HCT116 (cell line): ENCODE results near the gene GABPB2. TPM values are rescaled to one million over a fixed set of nuclear protein-coding genes. Genes with fewer than 3 reads are reported as not detected.

ENCODE experiments used
- ATAC-seq: fragments of 200-7000 bp; cut with Tn5 transposase; 2 replicates; pipeline ENCODE4 v1.9.1; 2020; ENCODE audit warnings: mild to moderate bottlenecking, moderate library complexity
- BruUV-seq: library from RNA; stranded (reverse); fragments of 400-500 nt; replicated peaks from 2 replicates; lab custom pipeline; 2021; lab: Mats Ljungman, UMichigan
- CTCF ChIA-PET: fragments of 300-600 bp; sonication (Branson Sonifier 250); formaldehyde crosslinking; loops from one replicate; lab custom pipeline; 2021; ENCODE audit warnings: antibody characterized with exemption; lab: Charles Lee
- POLR2A ChIA-PET: fragments of 300-600, 350-600 bp; sonication (Branson Sonifier 250); formaldehyde crosslinking; loops from one replicate; lab custom pipeline; 2021; ENCODE audit warnings: antibody characterized with exemption; lab: Charles Lee
- RAD21 ChIA-PET, 2 experiments: fragments of 300-600 bp; sonication (Branson Sonifier 250); formaldehyde crosslinking; loops; one replicate each; lab custom pipeline; 2023; ENCODE audit warnings: low total read pairs in 2 of 2; ENCODE audit not compliant: uncharacterized antibody in 2 of 2, unreplicated experiment in 2 of 2, low non-redundant PET in 1 of 2; lab: Charles Lee
- DNase-seq: peaks from one replicate; pipeline ENCODE4 v3.0.0-alpha.2; 2010; ENCODE audit warnings: low read depth, low spot score
- H2AFZ ChIP-seq: fragments of 200-600 bp; shearing (Covaris generic), sonication (generic); 2 replicates; pipeline ENCODE4 v1.6.1; 2017; ENCODE audit warnings: low read depth, mixed run types, mixed read lengths, antibody characterized with exemption, low read length; ENCODE audit not compliant: poor library complexity, severe bottlenecking
- H3K27ac ChIP-seq: 2 replicates; pipeline ENCODE4 v1.5.1; 2012; ENCODE audit warnings: low read depth, low read length
- H3K27me3 ChIP-seq: fragments of 200-600 bp; sonication (generic); 2 replicates; pipeline ENCODE4 v1.6.1; 2016; ENCODE audit warnings: mixed run types, low read length, mixed read lengths; ENCODE audit not compliant: insufficient read depth
- H3K36me3 ChIP-seq, 2 experiments: fragments of 200-500 bp in 1 of 2; fragments of 200-600 bp in 1 of 2; sonication (Bioruptor generic) in 1 of 2; sonication (generic) in 1 of 2; 2 replicates each; pipeline versions ENCODE4 v1.5.1 to v1.6.1; 2014 to 2016; ENCODE audit warnings: low read length in 2 of 2, inconsistent platforms in 1 of 2, mixed read lengths in 1 of 2, mixed run types in 1 of 2; ENCODE audit not compliant: insufficient read depth in 2 of 2, control insufficient read depth in 1 of 2
- H3K4me1 ChIP-seq, 2 experiments: fragments of 200-600 bp in 1 of 2; sonication (generic) in 1 of 2; 2 replicates each; pipeline versions ENCODE4 v1.5.1 to v1.6.1; 2012 to 2017; ENCODE audit warnings: low read length in 2 of 2, inconsistent platforms in 1 of 2, mild to moderate bottlenecking in 1 of 2, mixed read lengths in 1 of 2, mixed run types in 1 of 2, moderate library complexity in 1 of 2; ENCODE audit not compliant: insufficient read depth in 2 of 2, control insufficient read depth in 1 of 2
- H3K4me2 ChIP-seq: fragments of 200-600 bp; sonication (generic); 2 replicates; pipeline ENCODE4 v1.6.1; 2017; ENCODE audit warnings: mixed run types, low read length, mixed read lengths
- H3K4me3 ChIP-seq, 2 experiments: fragments of 200-600 bp in 1 of 2; sonication (generic) in 1 of 2; replicated peaks in 1 of 2; 2 replicates each; pipeline ENCODE4 v1.5.1; 2011 to 2016; ENCODE audit warnings: low read length in 2 of 2, control low read depth in 1 of 2, low read depth in 1 of 2, mild to moderate bottlenecking in 1 of 2, mixed read lengths in 1 of 2, mixed run types in 1 of 2
- H3K79me2 ChIP-seq: fragments of 200-600 bp; sonication (generic); 2 replicates; pipeline ENCODE4 v1.6.1; 2017; ENCODE audit warnings: mild to moderate bottlenecking, mixed run types, low read length, moderate library complexity, mixed read lengths; ENCODE audit not compliant: insufficient read depth
- H3K9ac ChIP-seq: fragments of 200-600 bp; sonication (generic); 2 replicates; pipeline ENCODE4 v1.6.1; 2016; ENCODE audit warnings: low read length, mixed read lengths
- H3K9me2 ChIP-seq: fragments of 200-600 bp; sonication (generic), shearing (Covaris generic); 2 replicates; pipeline ENCODE4 v1.6.1; 2017; ENCODE audit warnings: mixed run types, mild to moderate bottlenecking, moderate library complexity; ENCODE audit not compliant: insufficient read depth
- H3K9me3 ChIP-seq, 2 experiments: fragments of 200-500 bp in 1 of 2; fragments of 200-600 bp in 1 of 2; sonication (Bioruptor generic) in 1 of 2; sonication (generic) in 1 of 2; 2 replicates each; pipeline ENCODE4 v1.6.1; 2014 to 2017; ENCODE audit warnings: low read length in 2 of 2, mixed read lengths in 2 of 2, inconsistent platforms in 1 of 2, low read depth in 1 of 2, mild to moderate bottlenecking in 1 of 2, mixed run types in 1 of 2, moderate library complexity in 1 of 2; ENCODE audit not compliant: control insufficient read depth in 1 of 2, insufficient read depth in 1 of 2
- H4K20me1 ChIP-seq: fragments of 200-600 bp; sonication (generic), shearing (Covaris generic); 2 replicates; pipeline ENCODE4 v1.6.1; 2017; ENCODE audit warnings: mixed run types, mild to moderate bottlenecking, moderate library complexity; ENCODE audit not compliant: insufficient read depth
- CEBPB ChIP-seq: IDR thresholded peaks from 2 replicates; pipeline ENCODE4 v1.6.1; 2012; ENCODE audit warnings: low read depth
- CTCF ChIP-seq, 3 experiments: fragments of 200-600 bp in 1 of 3; sonication (generic) in 1 of 3; IDR thresholded peaks in 2 of 3; conservative IDR thresholded peaks in 1 of 3; 2 replicates each; pipeline ENCODE4 v1.5.1; 2012 to 2017; ENCODE audit warnings: low read depth in 2 of 3, low read length in 2 of 3, antibody characterized with exemption in 1 of 3, borderline replicate concordance in 1 of 3, control low read depth in 1 of 3, mild to moderate bottlenecking in 1 of 3, mixed read lengths in 1 of 3, mixed run types in 1 of 3, moderate library complexity in 1 of 3; ENCODE audit not compliant: insufficient read depth in 1 of 3
- EZH2 ChIP-seq: fragments of 200-600 bp; sonication (generic); IDR thresholded peaks from 2 replicates; pipeline ENCODE4 v1.6.1; 2017; ENCODE audit warnings: antibody characterized with exemption, mixed run types
- FOSL1 ChIP-seq: IDR thresholded peaks from 2 replicates; pipeline ENCODE4 v1.6.1; 2012; ENCODE audit warnings: low read depth
- POLR2A ChIP-seq: IDR thresholded peaks from 2 replicates; pipeline ENCODE4 v1.7.0; 2011; ENCODE audit warnings: borderline replicate concordance; ENCODE audit not compliant: insufficient read depth, insufficient read length; ENCODE audit errors: extremely low read depth
- POLR2AphosphoS5 ChIP-seq: IDR thresholded peaks from 2 replicates; pipeline ENCODE4 v1.6.1; 2011; ENCODE audit warnings: mild to moderate bottlenecking, low read depth, low read length, moderate library complexity
- RAD21 ChIP-seq: IDR thresholded peaks from 2 replicates; pipeline ENCODE4 v1.6.1; 2012; ENCODE audit warnings: low read depth, mild to moderate bottlenecking
- SP1 ChIP-seq: IDR thresholded peaks from 2 replicates; pipeline ENCODE4 v1.6.1; 2012; ENCODE audit warnings: low read depth
- YY1 ChIP-seq: IDR thresholded peaks from 2 replicates; pipeline ENCODE4 v1.6.1; 2011; ENCODE audit warnings: low read length, low read depth, moderate library complexity, mild to moderate bottlenecking; ENCODE audit not compliant: insufficient replicate concordance; ENCODE audit errors: extremely low read depth
- ZBTB33 ChIP-seq: IDR thresholded peaks from 2 replicates; pipeline ENCODE4 v1.6.1; 2011; ENCODE audit warnings: mild to moderate bottlenecking, low read length, moderate library complexity; ENCODE audit not compliant: insufficient replicate concordance; ENCODE audit errors: extremely low read depth
- intact Hi-C: fragments of 100-400 bp; cut with micrococcal nuclease; formaldehyde crosslinking; loops from 2 replicates; pipeline ENCODE4 v1.10.0; 2022
- total RNA-seq: library from RNA; stranded (reverse); gene quantifications from one replicate; pipeline ENCODE4 v1.2.1, GENCODE V29; 2021; ENCODE audit not compliant: unreplicated experiment
- TF ChIP-seq, protein P1 (sequence below): IDR thresholded peaks from 2 replicates; pipeline ENCODE4 v1.6.1; 2012
- TF ChIP-seq, protein P2 (sequence below): IDR thresholded peaks from 2 replicates; pipeline ENCODE4 v1.6.1; 2012

Gene GABPB2
- total RNA-seq, 1 experiment from 2014 or later, result 7.7 TPM

DNA sequence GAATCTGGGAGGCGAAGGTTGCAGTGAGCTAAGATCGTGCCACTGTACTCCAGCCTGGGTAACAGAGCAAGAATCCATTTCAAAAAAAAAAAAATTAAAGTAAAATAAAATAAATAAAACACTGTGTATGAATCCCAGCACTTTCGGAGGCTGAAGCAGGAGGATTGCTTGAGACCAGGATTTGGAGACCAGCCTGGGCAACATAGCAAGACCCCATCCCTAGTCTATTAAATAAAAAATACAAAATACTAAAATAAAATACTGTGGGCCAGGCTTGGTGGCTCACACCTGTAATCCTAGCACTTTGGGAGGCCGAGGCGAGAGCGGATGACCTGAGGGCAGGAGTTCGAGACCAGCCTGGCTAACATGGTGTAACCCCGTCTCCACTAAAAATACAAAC, 38.4 kb upstream of the GABPB2 start:
- CTCF ChIA-PET, result no interaction called here
- TF ChIP-seq CTCF (IDR thresholded peaks at IDR 0.05 in 2 of 3, conservative IDR thresholded peaks at IDR 0.05 in 1 of 3; ENCODE audit: borderline replicate concordance in 1 of 3, insufficient read depth in 1 of 3, low read depth in 2 of 3, low read length in 2 of 3) (no peak), RAD21 (no peak), FOSL1 (no peak), SP1 (no peak), ZBTB33 (no peak), EZH2 (no peak), YY1 (no peak), POLR2A (no peak), CEBPB (no peak), POLR2AphosphoS5 (no peak)
- TF ChIP-seq, protein P1, sequence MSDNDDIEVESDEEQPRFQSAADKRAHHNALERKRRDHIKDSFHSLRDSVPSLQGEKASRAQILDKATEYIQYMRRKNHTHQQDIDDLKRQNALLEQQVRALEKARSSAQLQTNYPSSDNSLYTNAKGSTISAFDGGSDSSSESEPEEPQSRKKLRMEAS, result no peak
- TF ChIP-seq, protein P2, sequence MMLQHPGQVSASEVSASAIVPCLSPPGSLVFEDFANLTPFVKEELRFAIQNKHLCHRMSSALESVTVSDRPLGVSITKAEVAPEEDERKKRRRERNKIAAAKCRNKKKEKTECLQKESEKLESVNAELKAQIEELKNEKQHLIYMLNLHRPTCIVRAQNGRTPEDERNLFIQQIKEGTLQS, result no peak
- no peak overlapping the region for H3K4me3 ChIP-seq
- no peak overlapping the region for H2AFZ ChIP-seq
- DNase-seq, result no peak
- POLR2A ChIA-PET, result interaction anchor here (0.6 kb wide), 1 partner anchor 21 kb away, joined by 3 read pairs; no protein-coding TSS in a partner anchor
- H3K79me2 ChIP-seq, result no peaks in the 10 kb centered on the region
- no peak overlapping the region for H3K4me2 ChIP-seq
- peaks cover 5% of the 10 kb centered on the region in 2 experiments; a peak in 3 of 4 replicates for H3K4me1 ChIP-seq
- no peaks in the 10 kb centered on the region for H4K20me1 ChIP-seq
- H3K9me3 ChIP-seq, result no peaks in the 10 kb centered on the region
- RAD21 ChIA-PET, result no interaction called here
- H3K9me2 ChIP-seq, result no peaks in the 10 kb centered on the region
- no peak for ATAC-seq
- no peaks in the 10 kb centered on the region for H3K27me3 ChIP-seq
- no peak overlapping the region for H3K9ac ChIP-seq
- no peak overlapping the region for H3K27ac ChIP-seq
- intact Hi-C loops, result no loop called here
- BruUV-seq, result no TSS peak
- H3K36me3 ChIP-seq, result peaks cover 10 to 20% of the 10 kb centered on the region in 2 experiments; a peak in 3 of 4 replicates
